HG03520 (cell line): ENCODE data around the gene CARNS1.

ENCODE experiments used
- ATAC-seq: cut with Tn5 transposase; IDR thresholded peaks from one replicate; pipeline ENCODE4 v1.9.1; 2021; ENCODE audit warnings: mild to moderate bottlenecking, moderate library complexity; ENCODE audit not compliant: unreplicated experiment

CARNS1 gene, protein sequence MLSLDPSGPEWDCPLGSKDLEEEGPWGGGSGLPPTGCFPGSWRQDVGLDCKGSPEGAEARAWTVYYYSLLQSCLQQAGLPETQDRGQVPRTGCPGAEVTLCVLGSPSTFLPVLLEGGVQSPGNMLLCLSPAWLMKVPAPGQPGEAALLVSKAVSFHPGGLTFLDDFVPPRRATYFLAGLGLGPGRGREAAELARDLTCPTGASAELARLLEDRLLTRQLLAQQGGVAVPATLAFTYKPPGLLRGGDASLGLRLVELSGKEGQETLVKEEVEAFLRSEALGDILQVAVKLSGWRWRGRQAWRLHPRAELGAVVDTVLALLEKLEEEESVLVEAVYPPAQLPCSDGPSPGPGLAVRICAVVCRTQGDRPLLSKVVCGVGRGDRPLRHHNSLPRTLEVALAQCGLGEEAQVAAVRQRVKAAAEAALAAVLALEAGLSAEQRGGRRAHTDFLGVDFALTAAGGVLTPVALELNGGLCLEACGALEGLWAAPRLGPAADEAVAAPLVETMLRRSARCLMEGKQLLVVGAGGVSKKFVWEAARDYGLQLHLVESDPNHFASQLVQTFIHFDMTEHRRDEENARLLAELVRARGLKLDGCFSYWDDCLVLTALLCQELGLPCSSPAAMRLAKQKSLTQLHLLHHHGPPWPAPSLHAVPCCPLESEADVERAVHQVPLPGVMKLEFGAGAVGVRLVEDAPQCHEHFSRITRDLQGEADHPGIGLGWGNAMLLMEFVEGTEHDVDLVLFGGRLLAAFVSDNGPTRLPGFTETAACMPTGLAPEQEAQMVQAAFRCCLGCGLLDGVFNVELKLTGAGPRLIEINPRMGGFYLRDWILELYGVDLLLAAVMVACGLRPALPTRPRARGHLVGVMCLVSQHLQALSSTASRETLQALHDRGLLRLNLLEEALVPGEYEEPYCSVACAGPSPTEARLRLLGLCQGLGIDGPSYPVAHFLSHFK

DNA sequence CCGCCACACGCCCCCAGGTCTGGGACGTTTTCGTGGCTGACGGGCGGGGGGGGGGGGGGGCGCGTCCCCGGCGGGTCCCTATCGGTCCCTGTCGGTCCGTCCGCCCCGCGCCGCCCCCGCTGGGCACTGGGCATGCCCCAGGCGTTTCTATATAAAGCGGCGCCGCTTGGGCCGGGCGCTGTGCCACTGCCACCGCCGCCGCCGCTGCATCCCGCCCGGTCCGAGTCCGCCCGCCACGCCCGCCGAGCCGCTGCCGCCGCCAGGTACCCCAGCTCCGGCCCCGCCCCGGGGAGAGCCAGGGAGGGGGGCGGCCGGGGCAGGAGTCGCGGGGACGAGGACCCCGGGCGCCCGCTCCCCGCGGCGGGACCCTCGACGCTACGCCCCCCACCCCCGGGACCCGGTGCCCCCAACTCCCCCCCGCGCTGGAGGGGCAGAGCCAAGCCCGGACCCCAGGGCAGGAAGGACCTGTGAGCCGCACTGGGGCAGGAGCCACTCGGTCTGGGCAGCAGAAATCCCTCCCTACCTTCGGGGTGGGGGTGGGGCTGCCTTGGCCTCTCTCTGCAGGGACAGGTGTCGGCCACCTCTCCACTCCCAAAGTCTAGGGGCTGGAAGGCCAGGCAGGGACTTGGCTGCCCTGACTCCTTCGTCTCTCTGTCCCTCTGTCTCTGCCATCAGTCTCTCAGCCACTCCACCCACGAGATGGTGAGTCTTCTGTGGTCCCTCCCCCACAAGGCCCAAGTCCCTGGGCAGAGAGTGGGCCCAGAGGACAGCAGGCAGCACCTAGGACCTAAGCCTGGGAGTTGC, at the start of gene CARNS1:
Gene CARNS1, plus strand, starts transcription at position 178 of the 804 bp plus-strand sequence. Its CDS starts 522 bp downstream, at position 700.
- ATAC-seq, result no peak

DNA sequence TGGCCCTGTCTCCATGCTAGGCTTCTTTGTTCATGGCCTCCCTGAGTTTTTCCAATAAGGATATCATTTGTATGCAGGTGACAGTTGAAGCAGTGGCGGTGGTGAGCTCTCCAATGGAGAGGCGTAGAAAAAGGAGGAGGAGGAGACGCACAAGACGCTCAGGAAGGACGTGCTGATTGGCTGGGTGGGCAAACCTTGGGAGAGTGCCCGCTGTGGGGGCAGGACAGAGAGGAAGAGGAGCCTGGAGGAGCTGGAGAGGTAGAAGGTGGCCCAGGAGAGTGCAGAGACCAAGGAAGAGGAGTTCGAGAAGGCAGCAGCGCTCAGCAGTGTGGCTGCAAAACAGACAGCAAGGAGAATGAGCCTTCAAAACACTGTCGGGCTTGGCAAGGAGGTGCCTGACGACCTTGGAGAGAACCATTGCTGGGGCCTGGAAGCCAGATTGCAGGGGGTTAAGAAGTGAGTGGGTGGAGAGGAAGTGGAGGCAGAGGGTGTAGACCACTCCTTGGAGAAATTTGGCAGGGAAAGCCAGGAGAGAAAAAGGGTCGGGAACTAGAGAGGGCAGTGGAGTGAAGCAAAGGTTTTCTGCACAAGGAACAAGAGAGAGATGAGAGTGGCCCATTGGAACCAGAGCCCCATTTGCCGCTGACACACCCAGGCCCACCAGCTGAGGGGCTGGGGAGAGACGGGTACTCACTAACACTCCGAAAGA, 49.6 kb upstream of the CARNS1 start:
- no peak for ATAC-seq

DNA sequence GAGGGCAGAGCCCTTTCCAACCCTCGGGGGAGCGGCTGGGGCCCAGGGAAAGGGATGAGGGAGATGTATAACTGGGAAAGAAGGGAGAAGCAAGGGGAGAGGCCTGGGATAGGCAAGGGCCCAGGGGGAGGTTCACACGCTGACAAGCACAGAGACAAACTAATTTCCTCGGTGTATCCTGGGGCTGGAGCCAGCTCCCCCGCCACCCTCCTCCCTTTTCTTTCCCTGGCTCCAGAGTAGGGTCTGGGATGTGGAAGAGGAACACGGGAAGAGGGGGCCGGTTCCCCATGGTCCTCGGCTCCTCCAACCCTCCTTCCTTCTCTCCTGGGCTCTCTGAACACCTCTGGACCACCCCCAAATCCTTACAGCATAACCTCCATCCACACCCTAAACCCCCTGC, 48.9 kb upstream of the CARNS1 start:
- ATAC-seq, result no peak

DNA sequence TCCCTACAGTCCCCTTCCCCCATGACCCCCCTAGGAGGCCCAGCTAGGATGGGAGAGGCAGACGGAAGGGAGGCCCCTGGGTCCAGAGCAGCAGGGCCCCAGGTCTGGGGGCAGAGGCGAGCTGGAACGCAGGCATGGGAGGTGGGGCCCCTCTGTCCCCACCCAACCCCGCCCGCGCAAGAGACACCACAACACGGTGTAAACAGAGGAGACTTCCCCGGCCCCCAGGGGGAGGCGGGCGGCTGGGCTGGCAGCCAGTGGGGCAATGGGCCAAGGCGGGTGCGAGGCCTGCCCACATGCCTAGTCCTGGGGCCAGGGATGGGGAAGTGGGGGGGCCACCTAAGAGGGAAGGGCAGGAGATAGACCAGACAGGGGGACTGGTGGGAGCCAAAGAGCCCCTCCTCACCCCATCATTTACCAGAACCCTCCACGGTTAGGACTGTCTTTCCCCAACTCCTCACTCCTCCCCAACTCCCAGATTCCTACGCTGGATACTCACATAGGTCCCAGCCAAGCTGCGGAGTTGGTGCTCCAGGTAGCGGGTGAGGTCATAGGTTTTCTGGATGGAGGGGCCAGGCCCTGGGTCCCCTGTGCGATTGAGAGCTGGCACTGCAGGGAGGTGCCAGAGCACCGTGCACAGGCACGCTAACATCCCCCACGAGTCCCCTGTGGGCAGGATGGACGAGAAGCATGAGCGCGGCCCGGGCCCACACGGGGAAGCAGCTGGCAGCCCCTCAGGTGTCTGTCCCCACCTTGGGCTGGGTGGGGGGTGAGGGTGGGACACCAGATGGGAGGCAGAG, 48.3 kb upstream of the CARNS1 start:
- ATAC-seq, result no peak

DNA sequence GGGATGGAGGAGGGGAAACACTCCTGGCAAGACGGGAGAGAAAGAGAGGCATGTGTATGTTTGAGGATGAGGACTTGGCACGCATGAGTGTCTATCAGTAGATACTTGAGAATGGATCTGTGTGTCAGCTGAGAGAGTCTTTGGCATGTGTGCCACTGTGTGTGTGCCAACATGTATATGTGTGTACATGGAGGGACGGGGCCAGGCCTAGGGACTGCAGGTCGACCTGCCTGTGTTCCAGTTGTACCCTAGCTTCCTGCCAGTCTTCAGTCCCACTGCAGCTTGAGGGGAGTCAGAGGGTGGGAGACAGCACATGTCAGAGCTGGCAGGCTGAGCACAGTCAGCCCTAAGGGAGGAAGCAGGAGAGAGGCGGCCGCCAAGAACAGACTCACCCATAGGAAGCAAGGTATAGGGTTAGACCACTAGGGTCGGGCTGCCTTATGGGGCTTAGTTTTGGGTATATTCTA, 47.7 kb upstream of the CARNS1 start:
- ATAC-seq, result no peak

DNA sequence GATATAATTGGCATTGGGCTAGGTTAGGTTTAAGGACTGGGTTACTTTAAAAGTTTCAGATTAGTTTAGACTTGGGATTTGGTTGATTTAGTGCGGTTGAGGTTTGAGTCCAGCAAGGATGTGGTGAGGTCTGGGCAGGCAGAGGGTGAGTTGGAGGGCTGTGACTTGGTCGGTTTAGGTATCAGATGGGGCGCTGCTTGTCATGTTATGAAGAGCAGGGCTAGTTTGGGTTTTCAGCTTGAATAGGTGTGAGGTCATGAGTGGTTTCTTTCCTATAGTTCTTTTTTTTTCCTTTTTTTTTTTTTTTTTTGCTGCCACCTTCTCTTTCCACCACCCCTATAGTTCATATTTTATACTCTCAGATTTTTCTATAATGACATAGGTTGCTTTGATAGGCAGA, 46.9 kb upstream of the CARNS1 start:
- no peak for ATAC-seq

DNA sequence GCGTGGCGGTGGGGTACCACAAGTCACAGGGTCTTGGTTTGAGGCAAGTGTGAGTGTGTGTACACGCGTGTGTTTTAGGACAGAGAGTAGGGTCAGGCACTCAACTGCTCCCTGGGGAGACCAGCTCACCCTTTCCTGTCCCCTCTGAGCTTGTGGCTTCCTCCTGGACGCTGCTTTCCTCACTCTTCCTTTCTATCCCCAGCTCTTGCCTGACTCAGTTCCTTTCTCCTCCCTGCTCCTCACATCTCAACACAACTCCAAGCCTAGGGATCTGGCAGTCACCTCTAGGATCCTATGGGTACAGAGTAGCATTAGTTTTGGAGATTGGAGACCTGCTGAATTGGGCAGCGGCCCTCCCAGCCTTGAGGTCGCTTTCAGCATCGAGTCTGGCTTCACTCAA, 46.2 kb upstream of the CARNS1 start:
- ATAC-seq, result no peak

DNA sequence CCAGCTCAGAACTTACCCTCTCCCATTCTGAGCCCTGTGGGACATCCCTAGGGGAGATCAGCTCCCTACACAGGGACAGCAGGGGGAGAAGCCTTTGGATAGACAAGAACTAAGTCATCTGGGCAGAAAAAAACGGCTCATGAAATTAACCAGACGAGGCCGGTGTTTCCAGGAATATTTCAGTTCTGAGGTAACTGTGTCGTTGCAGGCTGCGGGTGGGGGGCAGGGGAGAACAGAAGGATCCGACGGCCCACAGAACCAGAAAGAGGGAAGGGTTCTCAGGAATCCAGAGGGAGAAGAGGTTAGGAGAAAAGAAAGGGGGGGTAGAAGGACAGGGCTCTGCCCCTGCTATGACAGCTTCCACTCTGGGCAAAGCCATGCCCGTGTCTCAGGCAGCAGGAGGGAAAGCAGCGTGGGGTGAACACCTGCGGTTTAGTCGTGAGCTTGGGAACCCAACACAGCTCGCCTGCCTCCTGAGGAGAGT, 45.6 kb upstream of the CARNS1 start:
- ATAC-seq, result no peak

DNA sequence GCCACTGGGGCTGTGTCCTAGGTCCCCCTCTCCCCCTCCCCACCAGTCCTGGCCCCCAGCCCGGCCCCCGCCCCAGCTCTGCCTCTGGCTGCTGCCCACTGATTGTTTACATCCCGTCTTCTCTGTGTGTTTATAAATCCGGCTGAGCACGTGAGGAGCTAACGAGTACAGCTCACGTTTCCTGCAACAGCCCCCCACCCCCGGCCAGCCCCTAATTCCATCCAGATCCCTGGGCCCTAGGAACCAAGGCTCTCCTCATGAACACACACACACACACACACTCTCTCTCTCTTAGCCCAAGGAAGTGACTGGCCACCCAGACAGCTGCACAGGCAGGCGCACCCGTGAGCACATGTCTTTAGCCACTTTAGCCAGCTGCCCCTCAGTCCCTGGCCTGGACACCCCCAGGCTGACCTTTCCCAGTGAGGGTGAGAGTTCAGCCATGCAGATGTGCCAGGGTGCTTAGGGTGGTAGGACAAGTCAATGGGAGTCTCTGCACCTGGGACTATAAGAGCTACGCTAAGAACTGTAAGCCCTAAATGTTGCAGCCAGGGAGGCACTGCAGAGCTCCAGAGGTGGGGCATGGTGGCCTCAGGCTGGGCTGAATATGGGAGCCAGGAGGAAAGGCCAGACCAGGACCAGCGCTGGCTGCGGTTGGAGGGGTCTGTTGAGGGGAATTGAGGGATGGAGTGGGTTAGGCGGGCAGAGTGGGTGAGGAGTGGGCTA, 45.0 kb upstream of the CARNS1 start:
- no peak for ATAC-seq

DNA sequence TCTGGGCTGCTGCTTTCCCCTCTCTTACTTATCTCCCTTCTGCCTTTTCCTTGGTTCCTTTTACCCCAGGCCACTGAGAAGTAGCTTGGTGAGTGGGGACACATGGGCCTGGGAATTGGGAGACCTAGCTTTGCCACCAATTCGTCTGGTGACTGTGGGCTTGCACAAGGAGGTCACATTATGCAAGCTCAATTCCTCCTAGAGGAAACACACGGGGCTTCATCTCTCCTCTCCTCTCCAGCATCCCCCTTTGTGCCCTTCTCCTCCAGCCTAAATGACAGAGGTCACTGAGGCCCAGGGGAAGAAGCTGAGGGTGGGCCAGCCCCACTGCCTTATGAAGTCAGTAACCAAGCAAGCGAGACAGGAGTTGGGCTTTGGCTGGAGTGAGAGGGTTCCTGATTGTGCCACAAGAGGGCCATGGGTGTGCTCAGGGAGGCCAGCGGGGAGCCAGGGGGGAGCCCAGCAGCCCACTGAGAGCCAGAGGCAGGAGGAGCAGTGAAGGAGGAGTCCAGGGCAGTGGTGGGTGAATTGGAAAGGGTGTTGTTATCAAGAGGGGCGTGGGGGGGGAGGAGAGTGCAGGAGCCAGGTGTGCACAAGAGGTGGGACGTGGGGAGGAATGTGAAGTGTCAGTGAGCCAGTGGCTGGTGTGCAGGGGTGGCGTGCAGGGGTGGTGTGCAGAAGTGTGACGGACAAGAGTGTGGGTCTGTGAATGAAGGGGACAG, 44.1 kb upstream of the CARNS1 start:
- ATAC-seq, result no peak

DNA sequence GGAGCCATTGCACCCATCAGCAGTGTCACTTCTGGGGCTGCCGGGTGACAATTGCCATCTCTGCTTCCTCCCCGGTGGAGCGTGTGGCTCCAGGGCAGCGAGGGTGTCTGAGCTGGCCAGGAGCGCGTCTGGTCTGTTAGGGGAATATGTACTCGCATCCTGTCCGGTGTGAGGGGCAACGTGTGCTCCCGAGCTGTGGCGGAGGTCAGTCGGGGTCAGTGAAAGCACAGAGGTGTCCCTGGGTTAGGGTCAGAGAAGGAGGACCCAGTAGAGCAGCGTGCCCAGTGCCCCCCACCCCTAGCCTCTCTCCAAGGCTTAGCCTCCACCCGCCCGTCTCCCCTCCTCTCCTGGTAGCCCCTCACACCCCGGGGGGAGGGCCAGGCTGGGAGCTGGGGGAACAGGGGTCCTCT, 43.6 kb upstream of the CARNS1 start:
- no peak for ATAC-seq

DNA sequence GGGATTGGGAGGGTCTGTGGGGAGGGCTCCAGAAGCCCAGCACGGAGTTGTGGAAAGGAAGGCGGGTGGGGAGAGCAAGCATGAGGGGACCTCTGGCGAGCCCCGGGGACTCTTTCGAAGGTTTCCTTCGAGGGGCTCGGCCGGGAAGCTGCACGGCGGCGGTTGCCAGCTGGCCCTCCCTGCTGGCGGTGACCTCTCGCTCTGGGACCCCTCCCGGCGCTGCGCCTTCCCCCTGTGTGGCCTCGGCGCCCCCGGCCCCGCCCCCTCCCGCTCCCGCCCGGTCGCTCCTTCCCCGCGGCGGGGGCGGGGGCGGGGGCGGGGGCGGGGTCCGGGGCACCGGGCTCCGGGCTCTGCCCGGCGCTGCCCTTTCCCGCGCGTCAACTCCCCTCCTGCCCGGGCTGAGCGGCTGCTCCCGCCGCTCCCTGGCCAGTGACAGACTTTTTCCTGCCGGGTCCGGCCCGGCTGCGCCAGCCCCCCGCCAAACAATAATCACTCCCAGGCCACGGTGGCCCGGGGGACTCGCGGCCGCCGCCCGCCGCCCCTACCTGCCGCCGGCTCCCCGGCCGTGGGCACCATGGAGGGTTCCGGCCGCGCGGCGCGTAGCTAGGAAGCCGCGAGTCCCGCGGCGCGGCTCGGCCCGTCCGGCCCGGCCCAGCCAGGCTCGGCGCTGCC, 43.0 kb upstream of the CARNS1 start:
- no peak for ATAC-seq

DNA sequence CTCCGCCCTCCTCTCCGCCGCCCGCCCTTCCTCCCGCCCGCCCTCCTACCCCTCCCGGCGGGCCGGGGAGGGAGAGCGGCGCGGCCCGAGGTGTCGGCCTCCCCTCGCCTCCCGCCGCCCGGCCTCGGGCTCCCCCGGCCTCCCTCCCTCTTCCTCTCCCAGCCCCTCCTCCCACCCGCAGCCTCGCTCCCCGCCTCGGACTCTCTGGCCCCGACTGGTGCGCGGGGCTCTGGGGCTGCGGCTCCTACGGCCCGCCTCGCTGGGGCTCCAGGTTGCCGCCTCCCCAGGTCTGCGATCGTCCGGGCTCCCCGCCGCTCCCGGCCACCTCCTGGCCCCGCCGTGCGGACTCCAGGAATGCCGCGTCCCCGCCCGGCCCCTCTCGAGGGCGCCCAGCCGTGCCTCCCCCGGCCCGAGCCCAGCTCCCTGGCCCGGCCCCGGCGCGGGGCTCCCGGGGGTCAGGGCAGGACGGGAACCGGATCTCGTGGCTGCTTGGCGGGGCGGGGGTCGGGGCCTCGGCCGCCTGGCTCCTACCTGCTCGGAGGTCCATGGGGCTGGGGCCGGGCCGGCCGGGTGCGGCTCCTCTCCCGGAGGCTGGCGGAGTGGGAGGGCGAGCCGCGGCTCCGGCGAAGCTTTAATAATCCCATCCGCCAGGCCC, 42.4 kb upstream of the CARNS1 start, which contains the start of gene CLCF1:
Gene CLCF1, minus strand, starts transcription at position 606 of the 655 bp plus-strand sequence. Its CDS starts 59 bp downstream, at position 547.
- no peak for ATAC-seq

DNA sequence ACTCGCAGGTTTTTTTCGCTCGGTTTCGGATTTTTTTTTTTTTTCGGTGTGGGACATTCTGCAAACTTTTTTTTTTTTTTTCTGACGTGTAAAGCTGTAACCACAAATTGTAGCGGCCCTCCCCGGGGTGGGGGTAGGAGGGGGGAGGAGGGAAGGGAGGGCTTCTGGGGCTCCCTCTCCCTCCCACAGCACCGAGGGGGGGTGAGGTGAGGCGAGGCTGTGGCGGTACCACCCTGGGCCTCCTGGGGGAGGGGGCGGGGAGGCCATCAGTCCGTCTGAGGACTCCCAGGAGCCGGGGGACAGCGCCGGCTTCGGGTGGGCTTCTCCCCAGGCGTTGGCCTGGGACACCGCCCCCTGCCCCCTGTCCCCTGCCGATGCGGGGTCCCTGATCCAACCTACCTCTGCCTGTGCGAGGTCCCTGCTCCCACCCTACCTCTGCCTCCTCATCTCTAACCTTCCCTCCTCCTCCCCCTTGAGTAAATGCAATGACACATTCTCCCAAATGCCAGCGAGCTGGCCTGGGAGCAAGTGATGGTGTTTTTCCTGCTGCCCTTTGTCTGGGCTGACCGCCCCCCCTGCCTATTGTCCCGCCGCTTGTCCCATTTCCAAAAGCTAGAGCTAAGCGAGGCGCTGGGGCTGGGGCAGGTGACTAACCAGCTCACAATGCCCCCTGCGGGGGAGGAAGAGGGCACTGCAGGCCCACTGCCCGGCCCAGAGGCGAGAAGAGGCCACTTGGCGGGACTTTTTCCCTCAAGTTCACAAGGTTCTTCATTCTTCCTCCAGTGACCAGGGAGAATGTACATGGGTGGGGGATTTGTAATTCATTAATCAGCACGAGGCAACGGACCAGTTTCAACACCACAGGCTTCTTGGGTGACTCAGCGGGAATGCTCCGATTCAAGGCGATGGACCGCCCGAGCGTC, 41.6 kb upstream of the CARNS1 start:
- ATAC-seq, result no peak

DNA sequence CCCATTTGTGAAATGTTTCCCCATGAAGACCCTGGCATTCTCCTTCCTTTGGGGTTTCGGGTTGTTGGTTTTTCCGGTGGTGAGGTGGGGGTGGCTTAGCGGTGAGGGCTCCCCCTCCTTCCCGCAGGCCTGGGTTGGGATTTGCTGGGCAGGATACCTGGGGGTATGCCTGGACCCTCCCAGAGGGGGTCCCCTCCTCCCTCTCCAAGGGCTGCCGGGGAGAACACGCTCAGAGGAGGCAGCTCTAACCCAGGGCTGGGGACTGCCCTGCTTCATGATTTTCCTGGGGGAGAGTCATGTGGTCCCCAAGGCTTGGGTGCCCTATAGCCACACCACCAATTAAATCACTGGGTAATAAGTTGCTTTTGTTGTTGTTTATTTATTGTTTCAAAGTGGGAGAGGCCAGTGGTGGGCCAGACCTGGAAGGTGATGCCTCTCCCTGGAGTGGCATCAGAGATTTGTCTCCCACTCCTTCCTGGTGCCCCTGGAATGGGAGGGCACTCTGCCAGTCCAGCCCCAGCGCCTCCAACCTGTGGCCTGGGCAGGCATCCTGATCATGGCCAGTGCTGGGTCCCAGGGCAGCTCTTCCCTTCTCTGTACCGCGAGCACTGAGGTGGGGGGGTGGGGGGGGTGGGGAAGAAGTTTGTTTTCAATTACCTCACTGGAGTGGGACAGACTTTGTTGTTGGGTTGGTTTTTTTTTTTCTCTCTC, 40.8 kb upstream of the CARNS1 start:
- ATAC-seq, result no peak
